ENCODE data around the gene C19orf81. TPM values are rescaled to one million over a fixed set of nuclear protein-coding genes. Genes with fewer than 3 reads are reported as not detected.

Gene C19orf81
- total RNA-seq, 4 donors from 2014 or later: not detected

DNA sequence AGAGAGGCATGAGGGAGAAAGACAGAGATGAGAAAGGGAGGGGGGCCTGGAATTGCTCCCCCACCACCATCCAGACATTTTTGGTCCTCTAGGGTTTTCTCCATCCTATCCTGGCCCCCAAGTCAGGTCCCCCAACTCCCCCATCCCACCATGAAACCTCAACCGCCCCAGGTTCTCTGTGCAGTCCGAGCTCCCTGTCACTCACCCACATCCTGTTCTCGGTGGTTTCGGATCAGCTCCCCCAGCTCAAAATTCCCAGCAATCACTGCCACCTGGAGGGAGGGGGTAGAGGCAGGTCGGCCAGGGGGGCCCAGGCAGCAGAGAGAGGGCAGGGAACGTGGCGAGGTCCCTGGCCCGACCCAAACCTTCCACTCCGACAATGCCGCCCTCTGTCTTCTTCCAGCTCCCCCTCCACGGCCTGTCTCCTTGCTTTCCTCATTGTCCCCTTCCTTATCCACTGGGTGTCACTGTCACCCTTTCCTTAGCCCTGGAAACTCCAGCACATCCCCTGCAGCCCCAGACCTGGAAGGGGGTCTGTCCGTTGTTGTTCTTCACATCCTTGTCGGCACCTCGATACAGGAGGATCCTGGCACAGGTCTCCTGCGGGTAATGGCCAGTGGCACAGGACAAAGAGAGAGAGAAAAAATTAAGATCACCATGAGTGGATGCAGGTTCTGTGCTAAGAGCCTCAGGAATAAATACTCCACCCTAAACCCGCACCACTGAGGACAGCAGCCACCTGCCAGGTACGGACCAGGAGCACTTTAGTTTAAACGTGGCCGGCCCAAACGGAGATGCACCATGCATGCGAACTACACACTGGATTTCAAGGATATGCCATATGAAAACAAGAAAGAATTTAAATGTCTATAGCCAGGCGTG is 54.9 kb downstream of the C19orf81 start:
- intact Hi-C loops (cut with DNase I; ENCODE audit: low total_unique reads): no loop called here
- Histone ChIP-seq H3K4me3 (no peak overlapping the region), H3K27me3 (no peaks in the 10 kb centered on the region), H3K36me3 (no peaks in the 10 kb centered on the region), H3K27ac (no peak overlapping the region), H3K4me1 (no peaks in the 10 kb centered on the region), H3K9me3 (no peaks in the 10 kb centered on the region)
- TF ChIP-seq POLR2A (IDR thresholded peaks at IDR 0.05): no peak
- TF ChIP-seq, protein P1, sequence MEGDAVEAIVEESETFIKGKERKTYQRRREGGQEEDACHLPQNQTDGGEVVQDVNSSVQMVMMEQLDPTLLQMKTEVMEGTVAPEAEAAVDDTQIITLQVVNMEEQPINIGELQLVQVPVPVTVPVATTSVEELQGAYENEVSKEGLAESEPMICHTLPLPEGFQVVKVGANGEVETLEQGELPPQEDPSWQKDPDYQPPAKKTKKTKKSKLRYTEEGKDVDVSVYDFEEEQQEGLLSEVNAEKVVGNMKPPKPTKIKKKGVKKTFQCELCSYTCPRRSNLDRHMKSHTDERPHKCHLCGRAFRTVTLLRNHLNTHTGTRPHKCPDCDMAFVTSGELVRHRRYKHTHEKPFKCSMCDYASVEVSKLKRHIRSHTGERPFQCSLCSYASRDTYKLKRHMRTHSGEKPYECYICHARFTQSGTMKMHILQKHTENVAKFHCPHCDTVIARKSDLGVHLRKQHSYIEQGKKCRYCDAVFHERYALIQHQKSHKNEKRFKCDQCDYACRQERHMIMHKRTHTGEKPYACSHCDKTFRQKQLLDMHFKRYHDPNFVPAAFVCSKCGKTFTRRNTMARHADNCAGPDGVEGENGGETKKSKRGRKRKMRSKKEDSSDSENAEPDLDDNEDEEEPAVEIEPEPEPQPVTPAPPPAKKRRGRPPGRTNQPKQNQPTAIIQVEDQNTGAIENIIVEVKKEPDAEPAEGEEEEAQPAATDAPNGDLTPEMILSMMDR (IDR thresholded peaks at IDR 0.05): no peak
- DNase-seq: no peak

DNA sequence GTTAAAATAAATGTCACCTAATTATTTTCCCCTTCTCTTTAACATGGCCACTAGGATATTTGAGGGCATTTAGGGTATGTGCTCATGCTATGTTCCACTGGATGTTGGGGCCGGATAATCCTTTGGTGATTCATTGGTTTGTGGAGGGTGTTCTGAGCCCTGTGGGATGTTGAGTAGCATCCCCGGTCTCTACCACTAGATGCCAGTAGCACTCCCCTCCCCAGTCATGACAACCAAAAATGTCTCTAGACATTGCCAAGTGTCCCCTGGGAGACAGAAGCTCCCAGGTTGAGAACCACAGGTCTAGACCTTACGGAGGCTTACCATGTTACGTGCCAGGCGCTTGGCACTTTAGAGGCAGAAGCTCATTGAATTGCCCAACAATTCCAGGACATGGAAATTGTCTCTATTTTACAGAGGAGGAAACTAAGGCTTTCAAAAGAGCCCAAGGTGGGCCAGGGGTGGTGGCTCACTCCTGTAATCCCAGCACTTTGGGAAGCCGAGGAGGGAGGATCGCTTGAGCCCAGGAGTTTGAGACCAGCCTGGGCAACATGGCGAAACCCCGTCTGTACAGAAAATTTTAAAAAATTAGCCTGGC is 56.3 kb downstream of the C19orf81 start:
- no peak for TF ChIP-seq POLR2A (IDR thresholded peaks at IDR 0.05)
- TF ChIP-seq, protein P1 (IDR thresholded peaks at IDR 0.05): peak in 3 of 4 experiments; percentile 25 to 47 (median 43)
- no peaks in the 10 kb centered on the region for H3K9me3 ChIP-seq
- H3K27me3 ChIP-seq: no peaks in the 10 kb centered on the region
- intact Hi-C loops (cut with DNase I; ENCODE audit: low total_unique reads): no loop called here
- no peaks in the 10 kb centered on the region for H3K4me1 ChIP-seq
- no peak for DNase-seq
- no peaks in the 10 kb centered on the region for H3K36me3 ChIP-seq
- no peak overlapping the region for H3K4me3 ChIP-seq
- H3K27ac ChIP-seq: no peak overlapping the region

DNA sequence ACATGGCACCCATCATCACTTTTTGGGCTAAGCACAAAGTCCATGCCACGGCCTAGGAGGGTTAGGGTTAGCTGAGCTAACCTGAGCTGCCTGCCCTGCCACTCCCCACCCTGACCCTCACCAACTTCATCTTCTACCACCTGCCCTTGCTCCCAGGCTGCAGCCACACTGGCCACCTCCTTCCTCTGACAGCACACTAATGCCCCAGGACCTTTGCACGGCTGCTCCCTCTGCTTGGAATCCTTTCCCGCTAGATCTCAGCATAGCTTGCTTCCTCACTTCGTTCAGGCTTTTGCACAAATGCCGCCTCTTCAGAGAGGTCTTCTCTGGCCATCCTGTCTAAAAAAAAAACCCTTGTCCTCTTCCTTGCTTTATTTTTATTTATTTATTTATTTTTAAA is 57.1 kb downstream of the C19orf81 start:
- Histone ChIP-seq H3K9me3 (no peaks in the 10 kb centered on the region), H3K27me3 (no peaks in the 10 kb centered on the region), H3K27ac (no peak overlapping the region), H3K4me1 (no peaks in the 10 kb centered on the region), H3K4me3 (no peak overlapping the region), H3K36me3 (no peaks in the 10 kb centered on the region)
- intact Hi-C loops (cut with DNase I; ENCODE audit: low total_unique reads): no loop called here
- DNase-seq: no peak
- TF ChIP-seq POLR2A (IDR thresholded peaks at IDR 0.05): no peak
- TF ChIP-seq, protein P1 (IDR thresholded peaks at IDR 0.05): no peak

DNA sequence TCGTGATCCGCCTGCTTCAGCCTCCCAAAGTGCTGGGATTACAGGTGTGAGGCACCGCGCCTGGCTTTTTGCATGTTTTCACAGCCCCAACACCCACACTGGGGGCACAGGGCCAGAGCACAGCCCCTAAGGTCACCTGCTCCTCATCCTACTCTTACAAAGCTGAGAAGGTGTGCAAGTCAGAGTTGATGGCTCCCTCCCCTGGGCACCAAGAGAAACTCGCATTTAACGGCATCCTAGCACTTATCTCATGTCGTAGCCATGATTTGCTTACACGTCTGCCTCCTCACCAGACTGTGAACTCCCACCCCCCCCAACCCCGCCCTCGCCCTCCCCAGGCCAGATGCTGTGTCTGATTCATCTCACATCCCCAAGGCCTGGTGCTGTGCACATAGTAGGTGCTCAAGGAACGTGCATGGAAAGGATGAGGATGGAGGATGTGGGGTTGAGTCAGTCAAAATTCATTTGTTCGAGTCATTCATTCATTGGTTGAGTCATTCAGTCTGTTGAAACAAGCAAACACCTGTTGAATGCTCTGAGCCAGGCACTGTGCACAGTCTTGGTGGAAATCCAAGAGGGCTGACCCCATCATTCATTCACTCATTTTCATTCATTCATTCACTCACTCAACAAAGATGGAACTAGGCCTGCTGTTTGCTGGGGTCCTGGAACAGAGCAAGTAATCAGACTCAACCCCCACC is 59.1 kb downstream of the C19orf81 start:
- Histone ChIP-seq H3K27me3 (no peaks in the 10 kb centered on the region), H3K4me1 (no peaks in the 10 kb centered on the region), H3K9me3 (no peaks in the 10 kb centered on the region), H3K36me3 (no peaks in the 10 kb centered on the region), H3K4me3 (no peak overlapping the region), H3K27ac (no peak overlapping the region)
- intact Hi-C loops (cut with DNase I; ENCODE audit: low total_unique reads): no loop called here
- no peak for DNase-seq
- TF ChIP-seq POLR2A (IDR thresholded peaks at IDR 0.05): no peak
- TF ChIP-seq, protein P1 (IDR thresholded peaks at IDR 0.05): no peak

Other genes with a start within 250 kb of the C19orf81 start
- 1 to 10 TPM in 1 of 4 donors, under 1 TPM in 1, not detected in 2; under 0.01 to 2.1 TPM for gene SPIB, start 230.5 kb upstream of the C19orf81 start, total RNA-seq
- under 1 TPM in 2 of 4 donors, not detected in 2; 0.24 to 0.28 TPM for gene MYBPC2, start 216.6 kb upstream of the C19orf81 start, total RNA-seq
- 100 to 1,000 TPM in 1 of 4 donors, 10 to 100 TPM in 3; 30.5 to 121 (median 45.8) TPM for gene EMC10, start 172.9 kb upstream of the C19orf81 start, total RNA-seq
- gene GARIN5A, start 172.6 kb upstream of the C19orf81 start, total RNA-seq: 1 to 10 TPM in 2 of 4 donors, under 1 TPM in 1, not detected in 1; 0.62 to 5.4 (median 1.8) TPM
- gene JOSD2, start 138.3 kb upstream of the C19orf81 start, total RNA-seq: 10 to 100 TPM in 1 of 4 donors, 1 to 10 TPM in 3; 1.8 to 22.8 (median 5.5) TPM
- gene ASPDH, start 135.5 kb upstream of the C19orf81 start, total RNA-seq: not detected
- 10 to 100 TPM in 2 of 4 donors, 1 to 10 TPM in 2; 2.4 to 38.0 (median 13.2) TPM for gene LRRC4B, start 81.0 kb upstream of the C19orf81 start, total RNA-seq
- gene SYT3, start 9.6 kb upstream of the C19orf81 start, total RNA-seq: under 1 TPM in 1 of 4 donors, not detected in 3; 0.14 TPM
- 1 to 10 TPM in 2 of 4 donors, not detected in 2; 4.0 to 6.5 TPM for gene SHANK1, start 70.4 kb downstream of the C19orf81 start, total RNA-seq
- gene CLEC11A, start 73.9 kb downstream of the C19orf81 start, total RNA-seq: 100 to 1,000 TPM in 1 of 4 donors, 10 to 100 TPM in 1, 1 to 10 TPM in 2; 1.5 to 105 (median 10.9) TPM
- not detected for gene GPR32, start 121.0 kb downstream of the C19orf81 start, total RNA-seq
- gene ACP4, start 141.0 kb downstream of the C19orf81 start, total RNA-seq: not detected
- under 1 TPM in 1 of 4 donors, not detected in 3; 0.82 TPM for gene KLK1, start 174.3 kb downstream of the C19orf81 start, total RNA-seq
- not detected for gene KLK15, start 184.1 kb downstream of the C19orf81 start, total RNA-seq
- 1 to 10 TPM in 1 of 4 donors, not detected in 3; 1.4 TPM for gene KLK3, start 205.5 kb downstream of the C19orf81 start, total RNA-seq
- gene KLK2, start 224.0 kb downstream of the C19orf81 start, total RNA-seq: under 1 TPM in 1 of 4 donors, not detected in 3; 0.41 TPM